Measurements from ENCODE around the gene PTPRM. TPM values are rescaled to one million over a fixed set of nuclear protein-coding genes. Genes with fewer than 3 reads are reported as not detected.

PTPRM gene
- total RNA-seq, 1 experiment from 2014 or later: 45.6 TPM

GRCh38 chr18:7772510-7772888, 205.4 kb downstream of the PTPRM start:
- no peak for ATAC-seq
- H3K9me3 ChIP-seq (ENCODE audit: low read length): no peaks in the 10 kb centered on the region
- no peaks in the 10 kb centered on the region for H3F3A ChIP-seq (ENCODE audit: low read length, unreplicated experiment)
- no peak overlapping the region for H3K4me3 ChIP-seq (ENCODE audit: low read length)
- no peak overlapping the region for H3K4me2 ChIP-seq (ENCODE audit: low read length)
- no peaks in the 10 kb centered on the region for H4K20me1 ChIP-seq (ENCODE audit: low read length)
- ChIA-PET POLR2A (ENCODE audit: unreplicated experiment) (no interaction called here), CTCF (no interaction called here)
- no peak overlapping the region for H2AFZ ChIP-seq (ENCODE audit: low read length)
- no TSS peak for BruUV-seq (replicated peaks)
- intact Hi-C loops (cut with micrococcal nuclease): no loop called here
- DNase-seq: no peak
- no peaks in the 10 kb centered on the region for H3K79me2 ChIP-seq (ENCODE audit: low read length)
- no peak for TF ChIP-seq EZH2phosphoT487 (IDR thresholded peaks at IDR 0.05; ENCODE audit: borderline replicate concordance, low read length)
- TF ChIP-seq CTCF (conservative IDR thresholded peaks at IDR 0.05; ENCODE audit: low read depth, low read length): no peak
- no peak for TF ChIP-seq EZH2 (IDR thresholded peaks at IDR 0.05; ENCODE audit: low read length, unreplicated experiment)
- H3K4me1 ChIP-seq (ENCODE audit: insufficient read depth, low read length): no peaks in the 10 kb centered on the region
- H3K36me3 ChIP-seq (ENCODE audit: low read depth, low read length): no peaks in the 10 kb centered on the region
- no peak overlapping the region for H3K27ac ChIP-seq (ENCODE audit: low read length)
- no peaks in the 10 kb centered on the region for H3K9me2 ChIP-seq (replicated peaks; ENCODE audit: low read length)
- no peak overlapping the region for H3K9ac ChIP-seq (ENCODE audit: low read length)
- H3K27me3 ChIP-seq (ENCODE audit: low read length): no peaks in the 10 kb centered on the region

GRCh38 chr18:7772951-7773350, 205.8 kb downstream of the PTPRM start:
- Histone ChIP-seq H3K4me1 (ENCODE audit: insufficient read depth, low read length) (peaks cover 1% of the 10 kb centered on the region; the same call in 1 of the 2 replicates), H3K36me3 (ENCODE audit: low read depth, low read length) (no peaks in the 10 kb centered on the region), H4K20me1 (ENCODE audit: low read length) (no peaks in the 10 kb centered on the region), H2AFZ (ENCODE audit: low read length) (no peak overlapping the region), H3K9me2 (replicated peaks; ENCODE audit: low read length) (no peaks in the 10 kb centered on the region), H3K27ac (ENCODE audit: low read length) (no peak overlapping the region), H3K9ac (ENCODE audit: low read length) (no peak overlapping the region), H3K4me2 (ENCODE audit: low read length) (no peak overlapping the region), H3K27me3 (ENCODE audit: low read length) (no peaks in the 10 kb centered on the region), H3K79me2 (ENCODE audit: low read length) (no peaks in the 10 kb centered on the region), H3K4me3 (ENCODE audit: low read length) (no peak overlapping the region), H3F3A (ENCODE audit: low read length, unreplicated experiment) (no peaks in the 10 kb centered on the region), H3K9me3 (ENCODE audit: low read length) (no peaks in the 10 kb centered on the region)
- no TSS peak for BruUV-seq (replicated peaks)
- ChIA-PET CTCF (no interaction called here), POLR2A (ENCODE audit: unreplicated experiment) (no interaction called here)
- TF ChIP-seq EZH2phosphoT487 (IDR thresholded peaks at IDR 0.05; ENCODE audit: borderline replicate concordance, low read length) (no peak), CTCF (conservative IDR thresholded peaks at IDR 0.05; ENCODE audit: low read depth, low read length) (no peak), EZH2 (IDR thresholded peaks at IDR 0.05; ENCODE audit: low read length, unreplicated experiment) (no peak)
- no peak for ATAC-seq
- DNase-seq: no peak
- intact Hi-C loops (cut with micrococcal nuclease): no loop called here

GRCh38 chr18:7775128-7775527, 208.0 kb downstream of the PTPRM start:
- Histone ChIP-seq H3F3A (ENCODE audit: low read length, unreplicated experiment) (no peaks in the 10 kb centered on the region), H3K27me3 (ENCODE audit: low read length) (no peaks in the 10 kb centered on the region), H3K9ac (ENCODE audit: low read length) (no peak overlapping the region), H3K36me3 (ENCODE audit: low read depth, low read length) (no peaks in the 10 kb centered on the region), H3K27ac (ENCODE audit: low read length) (no peak overlapping the region), H3K79me2 (ENCODE audit: low read length) (no peaks in the 10 kb centered on the region), H3K9me3 (ENCODE audit: low read length) (no peaks in the 10 kb centered on the region), H3K9me2 (replicated peaks; ENCODE audit: low read length) (no peaks in the 10 kb centered on the region), H3K4me3 (ENCODE audit: low read length) (no peak overlapping the region), H2AFZ (ENCODE audit: low read length) (no peak overlapping the region), H3K4me1 (ENCODE audit: insufficient read depth, low read length) (peaks cover 19% of the 10 kb centered on the region), H4K20me1 (ENCODE audit: low read length) (no peaks in the 10 kb centered on the region), H3K4me2 (ENCODE audit: low read length) (no peak overlapping the region)
- TF ChIP-seq EZH2phosphoT487 (IDR thresholded peaks at IDR 0.05; ENCODE audit: borderline replicate concordance, low read length) (no peak), CTCF (conservative IDR thresholded peaks at IDR 0.05; ENCODE audit: low read depth, low read length) (no peak), EZH2 (IDR thresholded peaks at IDR 0.05; ENCODE audit: low read length, unreplicated experiment) (no peak)
- ATAC-seq (no peak), DNase-seq (no peak)
- intact Hi-C loops (cut with micrococcal nuclease): no loop called here
- ChIA-PET POLR2A (ENCODE audit: unreplicated experiment) (no interaction called here), CTCF (no interaction called here)
- no TSS peak for BruUV-seq (replicated peaks)
